Measurements from ENCODE around the gene NXN. TPM values are rescaled to one million over a fixed set of nuclear protein-coding genes. Genes with fewer than 3 reads are reported as not detected.

The NXN gene
- total RNA-seq, 1 donor from 2014 or later = 177 TPM

- Mint-ChIP-seq H3K4me1 (ENCODE audit: low read depth, unreplicated experiment) (peaks cover 6% of the 10 kb centered on the region), H3K27ac (ENCODE audit: unreplicated experiment) (peak within 1 kb of the TSS; percentile 88), H3K27me3 (ENCODE audit: unreplicated experiment) (peaks cover 6% of the 10 kb centered on the region), H3K4me3 (ENCODE audit: unreplicated experiment) (peak within 1 kb of the TSS; percentile 96), H3K36me3 (ENCODE audit: unreplicated experiment) (peaks cover under 1% of the 10 kb centered on the region), H3K9me3 (ENCODE audit: unreplicated experiment) (peaks cover 18% of the 10 kb centered on the region)
- DNase-seq = peak; percentile 96
- TF ChIP-seq CTCF (IDR thresholded peaks at IDR 0.05; ENCODE audit: partially characterized antibody, unreplicated experiment) = peak; percentile 34
Measured at GRCh38 chr17:781805-782731, 197.5 kb downstream of the NXN start, which contains the start of the genes GLOD4 and MRM3. Gene GLOD4 (minus strand): TSS chr17:782280. CDS start chr17:782255, 25 bp downstream. Gene MRM3 (plus strand): TSS chr17:782353. CDS start chr17:782379, 26 bp downstream.

- no peak overlapping the region for H3K4me3 Mint-ChIP-seq (ENCODE audit: unreplicated experiment)
- no peak for TF ChIP-seq CTCF (IDR thresholded peaks at IDR 0.05; ENCODE audit: partially characterized antibody, unreplicated experiment)
- peaks cover 24% of the 10 kb centered on the region for H3K4me1 Mint-ChIP-seq (ENCODE audit: low read depth, unreplicated experiment)
- peaks cover 24% of the 10 kb centered on the region for H3K9me3 Mint-ChIP-seq (ENCODE audit: unreplicated experiment)
- H3K36me3 Mint-ChIP-seq (ENCODE audit: unreplicated experiment) = no peaks in the 10 kb centered on the region
- peaks cover 12% of the 10 kb centered on the region for H3K27me3 Mint-ChIP-seq (ENCODE audit: unreplicated experiment)
- no peak overlapping the region for H3K27ac Mint-ChIP-seq (ENCODE audit: unreplicated experiment)
- no peak for DNase-seq
Measured at GRCh38 chr17:778096-778495, 201.5 kb downstream of the NXN start.

GRCh38 chr17:774313-774584, 205.3 kb downstream of the NXN start:
- peak overlapping the region; percentile 8 for H3K4me3 Mint-ChIP-seq (ENCODE audit: unreplicated experiment)
- no peak for TF ChIP-seq CTCF (IDR thresholded peaks at IDR 0.05; ENCODE audit: partially characterized antibody, unreplicated experiment)
- peak overlapping the region; percentile 94 for H3K27ac Mint-ChIP-seq (ENCODE audit: unreplicated experiment)
- peaks cover 26% of the 10 kb centered on the region for H3K4me1 Mint-ChIP-seq (ENCODE audit: low read depth, unreplicated experiment)
- peaks cover 7% of the 10 kb centered on the region for H3K27me3 Mint-ChIP-seq (ENCODE audit: unreplicated experiment)
- peaks cover 9% of the 10 kb centered on the region for H3K9me3 Mint-ChIP-seq (ENCODE audit: unreplicated experiment)
- H3K36me3 Mint-ChIP-seq (ENCODE audit: unreplicated experiment) = no peaks in the 10 kb centered on the region
- no peak for DNase-seq

- Mint-ChIP-seq H3K4me1 (ENCODE audit: low read depth, unreplicated experiment) (peaks cover 30% of the 10 kb centered on the region), H3K27me3 (ENCODE audit: unreplicated experiment) (peaks cover 9% of the 10 kb centered on the region), H3K4me3 (ENCODE audit: unreplicated experiment) (peak overlapping the region; percentile 68), H3K9me3 (ENCODE audit: unreplicated experiment) (peaks cover 9% of the 10 kb centered on the region), H3K27ac (ENCODE audit: unreplicated experiment) (peak overlapping the region; percentile 94), H3K36me3 (ENCODE audit: unreplicated experiment) (peaks cover 4% of the 10 kb centered on the region)
- TF ChIP-seq CTCF (IDR thresholded peaks at IDR 0.05; ENCODE audit: partially characterized antibody, unreplicated experiment) = no peak
- no peak for DNase-seq
Measured at GRCh38 chr17:773467-774312, 205.9 kb downstream of the NXN start.

Measured in glutamatergic neuron (in vitro differentiated cells).